Activated CD4-positive, alpha-beta T cell treated with anti-CD3 and anti-CD28 coated beads, Interleukin-2, amount 50 U/mL, for 16 hours (primary cell): ENCODE measurements around the gene GOSR2.
"Not testable (repeated sequence)": the region's sequence is repeated elsewhere in the genome, so short reads cannot be mapped to it uniquely, and the experiment has no call there.

Experiments
- DNase-seq: peaks from one replicate; pipeline ENCODE4 v3.0.0-alpha.2; 2020

The GOSR2 gene

GRCh38 chr17:46894476-46895151, 28.3 kb upstream of the GOSR2 start:
- no peak for DNase-seq

DNA sequence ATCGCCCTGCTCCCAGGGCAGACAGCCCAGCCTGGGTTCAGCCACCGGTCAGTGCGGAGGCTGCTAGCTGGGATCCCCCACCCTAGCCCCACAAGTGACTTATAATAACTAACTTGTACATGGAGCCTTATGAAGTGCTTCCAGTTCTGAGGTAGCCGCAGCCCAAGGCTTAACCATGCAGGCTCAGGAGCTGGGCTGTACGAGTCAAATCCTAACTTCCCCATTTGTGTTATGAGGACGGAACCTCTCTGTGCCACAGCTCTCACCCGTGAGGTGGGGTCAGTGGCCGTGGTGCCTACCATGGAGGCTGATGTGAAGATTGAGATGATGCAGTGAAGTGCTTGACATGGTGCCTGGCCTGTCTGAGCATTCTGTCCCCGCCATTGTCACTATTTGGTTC, 27.8 kb upstream of the GOSR2 start:
- no peak for DNase-seq

DNA sequence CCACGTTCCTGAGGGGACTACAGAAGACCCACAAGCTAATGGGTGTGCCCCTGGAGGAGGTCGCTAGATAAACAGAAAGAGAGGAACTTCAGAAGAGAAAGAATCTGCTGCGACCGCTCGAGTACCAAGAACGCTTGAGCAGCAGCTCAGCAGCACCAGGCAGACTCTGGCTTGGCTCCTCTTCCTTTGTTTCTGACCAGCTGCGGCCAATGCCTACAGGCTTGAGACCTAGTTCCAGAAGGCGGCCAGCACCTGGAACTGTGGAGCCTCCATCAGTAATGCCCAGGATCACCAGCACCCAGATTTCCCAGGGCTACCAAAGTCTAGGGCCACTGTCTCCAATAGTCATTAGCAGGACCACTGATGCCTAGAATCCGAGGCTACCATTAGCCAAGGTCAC, 26.0 kb upstream of the GOSR2 start:
- DNase-seq, result no peak

DNA sequence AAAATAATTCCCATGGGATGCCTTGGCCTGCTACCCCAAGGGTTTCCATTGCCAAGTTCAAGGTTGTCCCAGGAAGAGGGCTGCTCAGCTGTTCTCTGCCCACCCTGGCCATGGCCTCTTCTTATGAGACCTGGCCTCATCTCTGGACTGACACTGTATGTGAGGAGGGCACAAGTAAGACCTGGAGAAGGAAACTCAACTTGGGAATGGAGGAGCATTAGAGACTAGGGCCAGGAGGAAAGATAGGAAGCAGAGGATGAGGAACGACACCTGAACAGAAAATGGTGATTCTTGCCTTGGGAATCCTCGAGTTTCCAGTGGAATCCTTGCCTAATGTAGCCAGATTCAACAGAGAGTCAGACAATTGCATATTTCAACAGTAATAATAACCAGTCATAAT, 24.6 kb upstream of the GOSR2 start:
- no peak for DNase-seq

DNA sequence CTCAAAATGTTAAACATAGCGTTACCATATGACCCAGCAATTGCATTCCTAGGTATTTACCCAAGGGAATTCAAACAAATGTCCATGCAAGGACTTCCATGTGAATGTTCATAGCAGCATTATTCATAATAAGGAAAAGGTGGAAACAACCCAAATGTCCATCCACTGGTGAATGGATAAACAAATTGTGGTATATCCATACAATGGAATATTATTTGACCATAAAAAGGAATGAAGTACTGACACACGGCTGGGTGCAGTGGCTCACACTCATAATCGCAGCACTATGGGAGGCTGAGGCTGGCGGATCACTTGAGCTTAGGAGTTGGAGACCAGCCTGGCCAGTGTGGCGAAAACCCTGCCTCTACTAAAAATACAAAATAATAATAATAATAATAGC, 24.1 kb upstream of the GOSR2 start:
- DNase-seq, result no peak

DNA sequence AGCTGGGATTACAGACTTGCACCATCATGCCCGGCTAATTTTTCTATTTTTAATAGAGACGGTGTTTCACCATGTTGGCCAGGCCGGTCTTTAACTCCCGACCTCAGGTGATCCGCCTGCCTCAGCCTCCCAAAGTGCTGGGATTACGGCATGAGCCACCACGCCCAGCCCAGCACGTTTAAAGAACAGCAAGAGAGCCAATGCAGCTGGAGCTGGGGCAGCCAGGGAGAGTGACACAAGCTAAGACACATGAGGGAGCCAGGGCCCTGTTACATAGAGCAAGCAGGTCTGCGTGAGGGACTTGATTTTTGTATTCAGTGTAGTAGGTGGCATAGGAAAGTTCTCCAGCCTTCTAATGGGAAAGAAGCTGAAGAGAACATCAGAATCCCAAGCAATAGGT, 21.7 kb upstream of the GOSR2 start:
- DNase-seq, result no peak

DNA sequence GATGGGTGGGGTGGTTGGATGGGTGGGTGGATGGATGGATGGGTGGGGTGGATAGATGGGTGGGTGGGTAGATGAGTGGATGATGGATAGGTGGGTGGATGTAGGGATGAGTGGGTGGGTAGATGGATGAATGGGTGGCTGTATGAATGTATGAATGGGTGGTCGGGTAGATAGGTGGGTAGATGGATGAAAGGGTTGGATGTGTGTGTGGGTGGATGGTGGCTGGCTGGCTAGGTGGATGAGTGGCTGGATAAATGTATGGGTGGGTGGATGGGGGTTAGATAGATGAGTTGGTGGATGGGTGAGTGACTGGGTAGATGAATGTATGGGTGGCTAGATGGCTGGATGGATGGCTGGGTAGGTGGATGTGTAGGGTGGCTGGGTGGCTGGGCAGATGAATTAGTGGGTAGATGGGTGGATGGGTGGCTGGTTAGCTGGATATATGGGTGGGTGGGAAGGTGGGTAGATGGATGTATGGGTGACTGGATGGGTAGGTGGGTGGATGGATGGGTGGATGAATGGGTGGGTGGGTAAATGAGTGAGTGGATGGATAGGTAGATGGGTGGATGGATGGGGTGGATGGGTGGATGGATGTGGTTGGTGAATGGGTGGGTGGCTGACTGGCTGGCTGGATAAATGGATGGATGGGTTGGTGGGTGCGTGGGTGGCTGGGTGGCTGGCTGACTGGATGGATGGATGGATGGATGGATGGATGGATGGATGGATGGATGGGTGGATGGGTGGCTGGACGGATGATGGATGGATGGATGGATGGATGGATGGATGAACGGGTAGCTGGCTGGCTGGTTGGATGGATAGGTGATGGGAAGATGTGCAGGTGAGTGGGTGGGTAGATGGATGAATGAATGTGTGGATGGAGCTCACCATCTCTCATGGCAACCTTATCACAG, 18.9 kb upstream of the GOSR2 start:
- DNase-seq, result no peak

DNA sequence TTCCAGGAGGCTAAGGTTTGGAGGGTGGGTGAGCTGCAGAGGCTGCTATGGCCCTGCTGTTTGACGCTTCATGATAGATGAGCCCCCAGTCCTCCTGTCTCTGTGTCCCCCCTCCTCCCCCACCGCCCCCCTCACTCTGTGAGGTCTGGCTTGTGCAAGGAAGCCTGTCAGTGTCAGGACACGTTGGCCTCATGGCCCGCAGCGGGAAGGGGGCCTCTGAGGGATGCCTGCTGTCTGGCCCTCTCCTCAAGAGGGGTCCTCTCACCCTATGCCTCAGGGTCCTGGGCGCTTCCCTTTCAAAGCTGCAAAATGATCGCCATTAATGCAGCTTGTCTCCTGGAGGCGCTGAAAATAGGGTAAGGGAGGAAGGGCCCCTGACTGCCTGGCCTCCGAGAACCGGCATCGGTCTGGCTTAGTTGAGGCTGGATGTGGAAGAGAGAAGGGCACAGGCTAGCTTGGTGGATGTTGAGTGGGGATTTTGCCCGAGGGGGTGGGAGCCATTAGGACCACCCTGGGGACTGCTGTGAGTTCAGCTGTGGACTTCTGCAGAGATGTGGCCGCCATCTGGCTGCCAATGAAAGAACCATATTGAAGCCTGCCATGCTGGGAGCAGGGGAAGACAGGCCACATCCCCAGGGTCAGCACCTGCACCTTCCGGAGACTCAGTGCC, 14.8 kb upstream of the GOSR2 start:
- DNase-seq, result no peak

- DNase-seq, result no peak
Observed at GRCh38 chr17:46910179-46910927, 12.6 kb upstream of the GOSR2 start.

DNA sequence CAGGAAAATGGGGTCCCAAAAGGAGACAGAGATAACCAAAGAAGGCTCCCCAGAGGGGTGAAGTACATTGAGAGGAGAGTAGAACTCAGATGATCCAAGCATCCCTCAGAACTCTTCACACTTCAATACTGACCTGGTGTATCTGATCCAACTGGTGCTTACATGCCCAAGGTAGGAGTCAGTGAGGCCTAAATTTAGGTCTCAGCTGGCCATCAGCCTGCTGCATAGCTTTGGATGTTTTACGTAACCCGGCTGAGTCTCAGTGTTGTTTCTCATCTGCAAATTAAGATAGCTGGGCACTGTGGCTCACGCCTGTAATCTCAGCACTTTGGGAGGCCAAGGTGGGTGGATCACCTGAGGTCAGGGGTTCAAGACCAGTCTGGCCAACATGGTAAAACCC, 11.6 kb upstream of the GOSR2 start:
- DNase-seq, result no peak

DNA sequence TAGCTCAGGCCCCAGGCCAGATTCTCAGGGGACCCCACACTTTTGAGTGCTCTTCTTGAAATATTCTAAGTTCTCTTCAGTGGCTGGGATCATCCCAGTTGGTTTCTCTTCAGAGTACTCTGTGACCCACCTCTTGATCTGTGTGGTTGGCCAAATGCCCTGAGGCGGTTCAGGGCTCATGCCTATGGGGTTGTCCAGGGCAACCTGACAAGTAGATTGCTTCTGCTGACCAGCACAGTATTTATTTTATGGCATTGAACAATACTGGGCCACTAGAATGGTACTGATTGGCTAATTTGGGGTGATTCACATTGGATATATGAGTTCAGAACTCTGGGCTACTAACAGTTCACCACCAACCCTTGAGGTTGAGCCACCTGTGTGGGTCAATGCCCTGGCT, 7.4 kb upstream of the GOSR2 start:
- no peak for DNase-seq

- DNase-seq, result no peak
Observed at GRCh38 chr17:46916211-46916610, 6.7 kb upstream of the GOSR2 start.

DNA sequence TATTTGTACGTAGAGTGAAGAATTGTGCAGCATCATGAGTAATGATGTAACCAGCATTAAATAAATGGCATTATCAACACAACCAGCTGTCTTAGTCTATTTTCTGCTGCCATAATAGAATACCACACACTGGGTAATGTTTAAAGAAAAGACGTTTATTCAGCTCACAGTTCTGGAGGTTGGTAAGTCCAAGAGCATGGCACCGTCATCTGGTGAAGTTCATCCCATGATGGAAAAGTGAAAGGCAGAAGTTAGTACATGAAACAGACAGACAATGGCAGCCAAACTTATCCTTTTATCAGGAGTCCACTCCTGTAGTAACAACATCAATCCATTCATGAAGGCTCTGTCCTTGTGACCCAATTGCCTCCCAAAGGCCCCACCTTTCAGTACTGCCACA, 6.3 kb upstream of the GOSR2 start:
- no peak for DNase-seq

- DNase-seq, result no peak
Observed at GRCh38 chr17:46917041-46917440, 5.9 kb upstream of the GOSR2 start.

DNA sequence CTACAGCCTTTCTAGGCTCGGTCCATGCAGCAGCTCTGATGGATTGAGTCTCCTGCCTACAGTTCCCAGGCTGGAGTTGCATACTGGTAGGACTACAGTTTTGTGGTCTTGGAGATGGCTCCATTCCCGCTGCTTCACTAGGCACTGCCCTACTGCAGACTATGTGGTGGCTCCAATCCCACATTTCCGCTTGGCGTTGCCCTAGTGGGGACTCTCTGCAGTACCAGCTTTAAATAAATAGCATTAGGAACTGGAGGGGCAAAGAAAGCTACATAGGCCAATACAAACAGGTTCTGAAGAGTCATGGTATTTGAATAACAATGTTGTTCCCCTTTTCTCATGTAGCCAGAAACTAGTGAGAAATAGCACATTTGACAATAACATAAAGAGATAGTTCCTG, 5.4 kb upstream of the GOSR2 start:
- DNase-seq, result no peak

- DNase-seq, result not testable (repeated sequence)
Observed at GRCh38 chr17:46921962-46922361, 998 bp upstream of the GOSR2 start.

GRCh38 chr17:46922487-46922803, 515 bp upstream of the GOSR2 start:
- no peak for DNase-seq

- DNase-seq, result no peak
Observed at GRCh38 chr17:46925185-46925868, 2.4 kb downstream of the GOSR2 start.

- DNase-seq, result no peak
Observed at GRCh38 chr17:46928467-46929261, 5.7 kb downstream of the GOSR2 start.

DNA sequence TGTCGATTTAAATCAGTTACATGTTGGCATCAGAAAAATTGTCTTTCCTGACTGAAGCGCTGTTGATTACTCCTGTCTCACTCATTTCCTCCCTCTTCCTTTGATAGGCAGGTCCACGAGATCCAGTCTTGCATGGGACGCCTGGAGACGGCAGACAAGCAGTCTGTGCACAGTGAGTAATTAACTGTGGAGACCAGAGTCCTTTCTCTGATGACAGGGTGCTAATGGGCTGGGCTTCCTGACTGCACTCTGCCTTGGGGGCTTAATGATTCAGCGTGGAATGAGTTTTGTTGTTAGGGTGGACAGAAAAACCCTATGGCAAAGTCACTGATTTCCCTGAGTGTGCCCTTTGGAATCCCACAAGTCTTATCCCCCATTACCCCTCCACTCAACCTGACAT, 6.5 kb downstream of the GOSR2 start:
- DNase-seq, result no peak

DNA sequence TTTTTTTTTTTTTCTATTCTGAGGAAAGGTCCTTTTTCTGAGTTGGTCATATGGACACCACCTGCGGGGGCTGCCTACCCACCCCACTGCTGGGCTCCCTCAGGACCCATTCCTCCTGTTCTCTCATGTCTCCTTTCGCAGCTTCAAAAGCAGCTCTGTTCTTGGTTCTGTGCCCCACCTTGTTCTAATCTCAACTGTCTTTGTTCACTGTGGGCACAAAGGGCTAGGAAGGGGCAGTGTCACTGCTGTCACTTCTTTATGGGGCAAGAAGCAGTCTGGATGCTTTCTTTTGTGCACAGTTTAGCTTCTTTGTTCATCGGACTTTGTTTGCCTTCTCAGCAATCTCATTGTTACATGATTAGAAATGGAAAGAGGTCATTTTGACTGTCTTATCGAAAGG, 7.1 kb downstream of the GOSR2 start:
- no peak for DNase-seq

DNA sequence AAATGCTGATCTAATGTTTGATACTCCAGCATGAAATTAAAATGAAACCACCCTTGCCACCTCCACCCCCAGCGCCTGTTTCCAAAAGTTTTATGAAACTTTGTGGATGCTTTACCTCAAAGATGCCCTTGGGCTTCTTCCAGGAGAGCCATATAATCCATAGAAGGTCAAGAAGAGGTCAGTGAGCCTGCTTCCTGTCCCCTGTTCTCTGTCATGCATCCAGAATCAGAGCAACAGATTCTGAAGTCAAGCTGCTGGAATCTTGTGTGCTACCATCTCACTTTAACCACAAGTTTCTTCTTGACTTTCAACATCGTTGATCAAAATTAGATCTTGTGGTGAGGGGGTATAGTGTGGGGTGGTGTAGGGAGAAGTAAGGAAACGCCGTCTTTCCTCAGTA, 8.6 kb downstream of the GOSR2 start:
- DNase-seq, result no peak
